Lung (tissue), 12 donors: Measurements from ENCODE around the gene PDZRN4. TPM values are rescaled to one million over a fixed set of nuclear protein-coding genes. Genes with fewer than 3 reads are reported as not detected.

Experiments used
- ATAC-seq: fragments of 200-7000 bp; cut with Tn5 transposase; one replicate; pipeline ENCODE4 v1.9.1; 2020; ENCODE audit warnings: moderate number of reproducible peaks; ENCODE audit not compliant: insufficient read depth, low FRiP score
- DNase-seq, 3 donors: peaks; one replicate each; pipeline ENCODE4 v3.0.0-alpha.2; 2013 to 2017
- H3K27ac ChIP-seq, 2 donors: one replicate each; pipeline ENCODE4 v1.5.1; 2013; ENCODE audit warnings: mild to moderate bottlenecking in 2 of 2, moderate library complexity in 2 of 2, control low read depth in 1 of 2, inconsistent platforms in 1 of 2, low read depth in 1 of 2, low read length in 1 of 2
- H3K27me3 ChIP-seq, 3 donors: one replicate each; pipeline ENCODE4 v1.5.1; 2013; ENCODE audit warnings: low read length in 2 of 3; ENCODE audit not compliant: control insufficient read depth in 3 of 3, insufficient read depth in 3 of 3
- H3K36me3 ChIP-seq, 4 donors: one replicate each; pipeline ENCODE4 v1.5.1; 2013; ENCODE audit warnings: low read length in 4 of 4, mild to moderate bottlenecking in 1 of 4, moderate library complexity in 1 of 4; ENCODE audit not compliant: control insufficient read depth in 4 of 4, insufficient read depth in 4 of 4
- H3K4me1 ChIP-seq, 5 donors: one replicate each; pipeline ENCODE4 v1.5.1; 2013; ENCODE audit warnings: low read length in 5 of 5, mild to moderate bottlenecking in 2 of 5, moderate library complexity in 1 of 5; ENCODE audit not compliant: control insufficient read depth in 5 of 5, insufficient read depth in 5 of 5
- H3K4me3 ChIP-seq: one replicate; pipeline ENCODE4 v1.5.1; 2013; ENCODE audit warnings: mild to moderate bottlenecking, control low read depth, moderate library complexity
- H3K9ac ChIP-seq, 2 donors: one replicate each; pipeline ENCODE4 v1.5.1; 2013; ENCODE audit warnings: low read length in 2 of 2, control low read depth in 1 of 2; ENCODE audit not compliant: insufficient read depth in 1 of 2
- H3K9me3 ChIP-seq, 4 donors: one replicate each; pipeline ENCODE4 v1.5.1; 2013; ENCODE audit warnings: low read length in 3 of 4, mild to moderate bottlenecking in 1 of 4, moderate library complexity in 1 of 4; ENCODE audit not compliant: control insufficient read depth in 4 of 4, insufficient read depth in 3 of 4
- CTCF ChIP-seq: IDR thresholded peaks from 2 replicates; pipeline ENCODE4 v1.5.1; 2012; ENCODE audit warnings: mild to moderate bottlenecking; ENCODE audit errors: control extremely low read depth, extremely low read depth
- whole genome bisulfite sequencing, 2 donors: extraction: QIAGEN DNeasy Blood & Tissue Kit; methylation state at CpG; one replicate each; pipeline ENCODE4 v1.1.7; 2013; 5-methylcytosine and 5-hydroxymethylcytosine counted together
- polyA plus RNA-seq, 2 donors: library from polyadenylated mRNA; stranded (reverse); fragments of 200-250 nt; gene quantifications; one replicate each; pipeline ENCODE4 v1.2.1, GENCODE V29; 2013
- total RNA-seq, 2 donors: library from RNA; depleted of rRNA in 1 of 2; stranded (reverse); fragments of >200 nt in 1 of 2; gene quantifications; one replicate each; pipeline ENCODE4 v1.2.1, GENCODE V29; 2014 to 2021
- donor health status: control.
- donor health status: control.
- donor health status: Bipolar disorder and iron deficiency.
- donor health status: healthy.
- donor health status: DM: yes; HTN: yes; CAD: no.

The PDZRN4 gene
- total and polyA plus RNA-seq, 4 donors: 0.05 to 0.54 (median 0.32) TPM

- ATAC-seq: no peak
- no peak for TF ChIP-seq CTCF
- Histone ChIP-seq H3K27me3 (no peaks in the 10 kb centered on the region), H3K4me1 (no peaks in the 10 kb centered on the region), H3K9me3 (no peaks in the 10 kb centered on the region), H3K4me3 (no peak overlapping the region), H3K36me3 (no peaks in the 10 kb centered on the region), H3K27ac (no peak overlapping the region), H3K9ac (no peak overlapping the region)
- 88 to 94% methylated on average over 1 of the region's 1 CpG for WGBS, 2 donors
- no peak for DNase-seq
Measured at GRCh38 chr12:41142376-41142775, 45.7 kb upstream of the PDZRN4 start.

GRCh38 chr12:41151793-41152192 is 36.3 kb upstream of the PDZRN4 start:
- Histone ChIP-seq H3K4me3 (no peak overlapping the region), H3K9ac (no peak overlapping the region), H3K27me3 (no peaks in the 10 kb centered on the region), H3K9me3 (no peaks in the 10 kb centered on the region), H3K4me1 (no peaks in the 10 kb centered on the region), H3K36me3 (no peaks in the 10 kb centered on the region), H3K27ac (no peak overlapping the region)
- ATAC-seq (no peak), DNase-seq (no peak)
- WGBS, 2 donors: 74 to 86% methylated on average over 3 of the region's 3 CpGs
- TF ChIP-seq CTCF: no peak

- no peak for ATAC-seq
Measured at GRCh38 chr12:41162461-41162860, 25.7 kb upstream of the PDZRN4 start.

More at GRCh38 chr12:41162461-41162860, 25.7 kb upstream of the PDZRN4 start:
- TF ChIP-seq CTCF: no peak
- WGBS, 2 donors: 60 to 79% methylated on average over 5 of the region's 5 CpGs
- Histone ChIP-seq H3K4me3 (no peak overlapping the region), H3K27ac (no peak overlapping the region), H3K27me3 (no peaks in the 10 kb centered on the region), H3K9ac (no peak overlapping the region), H3K36me3 (no peaks in the 10 kb centered on the region), H3K4me1 (no peaks in the 10 kb centered on the region), H3K9me3 (no peaks in the 10 kb centered on the region)
- no peak for DNase-seq
